ENCODE results near the gene CRYL1. TPM values are rescaled to one million over a fixed set of nuclear protein-coding genes. Genes with fewer than 3 reads are reported as not detected.

CRYL1 gene
- total RNA-seq, 1 experiment from 2014 or later, result 3.7 TPM

- Histone ChIP-seq H3K27me3 (ENCODE audit: insufficient read depth, low read length) (no peaks in the 10 kb centered on the region), H3K23me2 (ENCODE audit: insufficient read length, low read depth, low read length, poor library complexity, severe bottlenecking) (no peaks in the 10 kb centered on the region), H3K18ac (ENCODE audit: insufficient read length, low read depth, low read length) (no peak overlapping the region), H3K56ac (ENCODE audit: insufficient read length, low read depth, low read length) (no peak overlapping the region), H4K5ac (ENCODE audit: insufficient read length, low read depth, low read length) (no peak overlapping the region), H4K8ac (replicated peaks; ENCODE audit: insufficient read length, low read depth, low read length) (no peak overlapping the region), H2BK20ac (ENCODE audit: low read depth, low read length, poor library complexity, severe bottlenecking) (no peak overlapping the region), H2BK120ac (ENCODE audit: low read depth, low read length, poor library complexity, severe bottlenecking) (no peak overlapping the region), H3K4me2 (ENCODE audit: insufficient read depth, insufficient read length, low read length) (no peak overlapping the region), H2AK5ac (ENCODE audit: insufficient read length, low read length) (no peak overlapping the region), H3K79me2 (ENCODE audit: insufficient read depth, low read length) (no peaks in the 10 kb centered on the region), H3K23ac (ENCODE audit: insufficient read length, low read depth, low read length) (no peak overlapping the region), H3K9ac (ENCODE audit: extremely low read depth, insufficient read length, low read length) (no peak overlapping the region), H3K27ac (ENCODE audit: insufficient read length, low read depth, low read length) (no peak overlapping the region), H3K14ac (ENCODE audit: insufficient read depth, low read length) (no peak overlapping the region), H3K4ac (ENCODE audit: low read depth, low read length) (no peak overlapping the region), H3T11ph (ENCODE audit: low read length) (no peak overlapping the region), H4K20me1 (ENCODE audit: control insufficient read depth, insufficient read depth, insufficient read length) (no peaks in the 10 kb centered on the region), H3K79me1 (ENCODE audit: insufficient read depth, low read depth, low read length, poor library complexity, severe bottlenecking) (no peaks in the 10 kb centered on the region), H2BK5ac (ENCODE audit: insufficient read length, low read length) (no peak overlapping the region), H4K91ac (ENCODE audit: insufficient read length, low read depth, low read length) (no peak overlapping the region), H2BK15ac (ENCODE audit: low read depth, low read length) (no peak overlapping the region), H2AFZ (ENCODE audit: low read length) (no peak overlapping the region), H3K9me3 (ENCODE audit: control insufficient read depth, low read depth, low read length) (no peaks in the 10 kb centered on the region), H2BK12ac (ENCODE audit: insufficient read length, low read depth, low read length) (no peak overlapping the region), H3K4me1 (ENCODE audit: insufficient read depth, low read length) (peaks cover 8% of the 10 kb centered on the region; the same call in 1 of the 2 replicates)
- no peak for DNase-seq
- H3K4me1 Mint-ChIP-seq, result peaks cover 14 to 19% of the 10 kb centered on the region in 2 experiments
- no peaks in the 10 kb centered on the region; the same call in 1 of the 2 replicates for H3K27me3 Mint-ChIP-seq (ENCODE audit: low read depth)
- no peak overlapping the region for H3K27ac Mint-ChIP-seq
- H3K36me3 Mint-ChIP-seq (ENCODE audit: insufficient read depth in 1 of 3, low read depth in 3 of 3), result no peaks in the 10 kb centered on the region
- no peak for TF ChIP-seq CTCF (conservative IDR thresholded peaks at IDR 0.05)
- H3K4me3 Mint-ChIP-seq, result no peak overlapping the region
- WGBS (ENCODE audit: extremely low coverage, insufficient read length, low lambda C conversion rate), result no CpG with 5 or more reads among the region's 2 CpGs
- no peaks in the 10 kb centered on the region for H3K9me3 Mint-ChIP-seq
Measured at GRCh38 chr13:20466371-20466770, 59.3 kb downstream of the CRYL1 start.
